Fibroblast of pulmonary artery (primary cell): ENCODE data around the gene LRRC8E.
"Not testable (repeated sequence)": the region's sequence is repeated elsewhere in the genome, so short reads cannot be mapped to it uniquely, and the experiment has no call there.

ENCODE experiments used
- DNase-seq: peaks from one replicate; pipeline ENCODE4 v3.0.0-alpha.2; 2010; ENCODE audit warnings: low read depth
- H3K4me3 ChIP-seq: replicated peaks from 2 replicates; pipeline ENCODE4 v1.5.1; 2011; ENCODE audit warnings: low read depth, mild to moderate bottlenecking, control low read depth, low read length, moderate library complexity
- CTCF ChIP-seq: IDR thresholded peaks from 2 replicates; pipeline ENCODE4 v1.5.1; 2011; ENCODE audit warnings: mild to moderate bottlenecking, control low read depth, low read length, inconsistent platforms; ENCODE audit errors: missing control alignments

The LRRC8E gene

GRCh38 chr19:7888826-7889217 is 512 bp downstream of the LRRC8E start:
- no peak for TF ChIP-seq CTCF
- no peak for DNase-seq
- H3K4me3 ChIP-seq: peak overlapping the region; percentile 70

- not testable (repeated sequence) for H3K4me3 ChIP-seq, DNase-seq
These were observed 5.2 kb downstream of the LRRC8E start for GRCh38 chr19:7893362-7894101.

- no peak for DNase-seq
- TF ChIP-seq CTCF: no peak
- no peak overlapping the region for H3K4me3 ChIP-seq
These were observed 6.5 kb downstream of the LRRC8E start for GRCh38 chr19:7894612-7895309.

GRCh38 chr19:7895565-7895964 is 7.3 kb downstream of the LRRC8E start:
- no peak for DNase-seq
- TF ChIP-seq CTCF: no peak

GRCh38 chr19:7897292-7897691 is 9.0 kb downstream of the LRRC8E start:
- no peak for DNase-seq
- no peak overlapping the region for H3K4me3 ChIP-seq
- no peak for TF ChIP-seq CTCF

More at GRCh38 chr19:7895565-7895964, 7.3 kb downstream of the LRRC8E start:
- no peak overlapping the region for H3K4me3 ChIP-seq

- no peak overlapping the region for H3K4me3 ChIP-seq
- TF ChIP-seq CTCF: no peak
- no peak for DNase-seq
These were observed 10.7 kb downstream of the LRRC8E start for GRCh38 chr19:7898967-7899366.

GRCh38 chr19:7899751-7900378 is 11.6 kb downstream of the LRRC8E start:
- TF ChIP-seq CTCF: no peak
- no peak for DNase-seq
- H3K4me3 ChIP-seq: no peak overlapping the region
